ENCODE measurements around the gene TEAD1. TPM values are rescaled to one million over a fixed set of nuclear protein-coding genes. Genes with fewer than 3 reads are reported as not detected.

TEAD1 gene
- polyA plus RNA-seq, 2 of the 4 experiments (the other 2 are of a cell fraction), result 111 to 112 TPM

GRCh38 chr11:12716816-12717215 lies 42.6 kb downstream of the TEAD1 start:
- POLR2A ChIA-PET, result no interaction called here
- peak in 1 of 2 experiments; percentile 13; a peak in 3 of 6 replicates for ATAC-seq

DNA sequence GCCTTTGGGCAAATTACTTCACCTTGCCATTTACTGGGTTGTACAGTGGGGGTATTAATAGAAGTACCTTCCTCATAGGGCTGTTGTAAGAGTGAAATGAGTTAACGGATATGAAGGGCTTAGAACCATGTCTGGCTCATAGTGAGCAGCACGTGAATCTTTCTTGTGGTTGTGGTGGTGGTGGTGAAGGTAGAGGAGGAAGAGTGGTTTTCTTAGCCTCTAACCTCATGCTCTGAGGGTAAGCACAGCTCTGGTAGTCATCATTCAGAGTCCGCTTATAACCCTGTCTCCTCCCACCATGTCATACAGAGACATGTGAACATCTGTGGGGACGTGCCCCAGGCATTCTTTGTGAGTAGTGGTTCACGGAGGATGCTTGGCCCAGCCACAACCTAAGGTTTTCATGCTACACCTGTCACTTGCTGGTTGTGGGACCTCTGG lies 43.6 kb downstream of the TEAD1 start:
- CTCF ChIA-PET, result interaction anchor here (1.2 kb wide), 1 partner anchor 19 kb away, joined by 3 read pairs; no protein-coding TSS in a partner anchor

More at GRCh38 chr11:12716816-12717215, 42.6 kb downstream of the TEAD1 start:
- TF ChIP-seq EP300 (IDR thresholded peaks at IDR 0.05), result no peak
- TF ChIP-seq, protein P1, sequence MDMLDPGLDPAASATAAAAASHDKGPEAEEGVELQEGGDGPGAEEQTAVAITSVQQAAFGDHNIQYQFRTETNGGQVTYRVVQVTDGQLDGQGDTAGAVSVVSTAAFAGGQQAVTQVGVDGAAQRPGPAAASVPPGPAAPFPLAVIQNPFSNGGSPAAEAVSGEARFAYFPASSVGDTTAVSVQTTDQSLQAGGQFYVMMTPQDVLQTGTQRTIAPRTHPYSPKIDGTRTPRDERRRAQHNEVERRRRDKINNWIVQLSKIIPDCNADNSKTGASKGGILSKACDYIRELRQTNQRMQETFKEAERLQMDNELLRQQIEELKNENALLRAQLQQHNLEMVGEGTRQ (IDR thresholded peaks at IDR 0.05), result no peak
- TF ChIP-seq NFE2L2 (conservative IDR thresholded peaks at IDR 0.05; ENCODE audit: low read length), result no peak
- no peak for TF ChIP-seq EHF (CRISPR knock-in tag; IDR thresholded peaks at IDR 0.05)
- no peak for TF ChIP-seq TFCP2L1 (CRISPR knock-in tag; IDR thresholded peaks at IDR 0.05)
- TF ChIP-seq FOSB (CRISPR knock-in tag; IDR thresholded peaks at IDR 0.05), result no peak
- TF ChIP-seq RCOR1 (IDR thresholded peaks at IDR 0.05; ENCODE audit: low read depth, low read length), result no peak
- TF ChIP-seq RAD21 (conservative IDR thresholded peaks at IDR 0.05 in 1 of 2, IDR thresholded peaks at IDR 0.05 in 1 of 2), result no peak
- TF ChIP-seq CEBPB (IDR thresholded peaks at IDR 0.05), result no peak
- TF ChIP-seq, protein P2, sequence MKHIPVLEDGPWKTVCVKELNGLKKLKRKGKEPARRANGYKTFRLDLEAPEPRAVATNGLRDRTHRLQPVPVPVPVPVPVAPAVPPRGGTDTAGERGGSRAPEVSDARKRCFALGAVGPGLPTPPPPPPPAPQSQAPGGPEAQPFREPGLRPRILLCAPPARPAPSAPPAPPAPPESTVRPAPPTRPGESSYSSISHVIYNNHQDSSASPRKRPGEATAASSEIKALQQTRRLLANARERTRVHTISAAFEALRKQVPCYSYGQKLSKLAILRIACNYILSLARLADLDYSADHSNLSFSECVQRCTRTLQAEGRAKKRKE (CRISPR knock-in tag; IDR thresholded peaks at IDR 0.05; ENCODE audit: low read depth), result no peak
- TF ChIP-seq HOXB13 (CRISPR knock-in tag; IDR thresholded peaks at IDR 0.05; ENCODE audit: low read depth), result no peak
- TF ChIP-seq EHMT2 (IDR thresholded peaks at IDR 0.05; ENCODE audit: low read depth), result no peak
- TF ChIP-seq BCL3 (IDR thresholded peaks at IDR 0.05), result no peak
- TF ChIP-seq KDM5A (IDR thresholded peaks at IDR 0.05), result no peak
- CTCF ChIA-PET, result no interaction called here
- Histone ChIP-seq H3K4me1 (peaks cover 92% of the 10 kb centered on the region), H3K4me2 (no peak overlapping the region), H3K27ac (peak overlapping the region in 1 of 2 experiments; percentile 46; a peak in 2 of 6 replicates), H3K4me3 (no peak overlapping the region), H3K9me3 (no peaks in the 10 kb centered on the region)
- FAIRE-seq (no peak), DNase-seq (ENCODE audit: low read depth in 1 of 2, low spot score in 1 of 2) (no peak)
- 85% methylated on average over 6 of the region's 6 CpGs for WGBS (ENCODE audit: missing lambda C conversion rate)

More for the DNA sequence above, 43.6 kb downstream of the TEAD1 start:
- 83% methylated on average over 5 of the region's 5 CpGs for WGBS (ENCODE audit: missing lambda C conversion rate)
- peak in 1 of 2 experiments; percentile 4; a peak in 1 of 6 replicates for ATAC-seq
- no peak for DNase-seq (ENCODE audit: low read depth in 1 of 2, low spot score in 1 of 2)
- Histone ChIP-seq H3K27ac (peak overlapping the region in 1 of 2 experiments; percentile 46; a peak in 3 of 6 replicates), H3K4me2 (peak overlapping the region; percentile 32), H3K4me1 (peaks cover 100% of the 10 kb centered on the region), H3K4me3 (no peak overlapping the region), H3K9me3 (no peaks in the 10 kb centered on the region)
- POLR2A ChIA-PET, result no interaction called here
- TF ChIP-seq KDM1A (IDR thresholded peaks at IDR 0.05; ENCODE audit: low read depth) (no peak), BCL3 (IDR thresholded peaks at IDR 0.05) (no peak), FOSB (CRISPR knock-in tag; IDR thresholded peaks at IDR 0.05) (no peak), TP53 (CRISPR knock-in tag; IDR thresholded peaks at IDR 0.05) (no peak), RFX5 (IDR thresholded peaks at IDR 0.05) (no peak), HDAC2 (IDR thresholded peaks at IDR 0.05) (no peak), CBX2 (IDR thresholded peaks at IDR 0.05; ENCODE audit: borderline replicate concordance, low read depth) (no peak), PHF8 (IDR thresholded peaks at IDR 0.05; ENCODE audit: borderline replicate concordance, low read depth) (no peak), CBX8 (IDR thresholded peaks at IDR 0.05) (no peak), RNF2 (IDR thresholded peaks at IDR 0.05; ENCODE audit: borderline replicate concordance, low read depth) (no peak)
- TF ChIP-seq, protein P1 (IDR thresholded peaks at IDR 0.05), result no peak
- TF ChIP-seq, protein P3, sequence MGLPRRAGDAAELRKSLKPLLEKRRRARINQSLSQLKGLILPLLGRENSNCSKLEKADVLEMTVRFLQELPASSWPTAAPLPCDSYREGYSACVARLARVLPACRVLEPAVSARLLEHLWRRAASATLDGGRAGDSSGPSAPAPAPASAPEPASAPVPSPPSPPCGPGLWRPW (IDR thresholded peaks at IDR 0.05), result no peak
- FAIRE-seq, result no peak

Measured in A549 (cell line).